Fibroblast of lung (primary cell): ENCODE measurements around the gene RCCD1. TPM values are rescaled to one million over a fixed set of nuclear protein-coding genes. Genes with fewer than 3 reads are reported as not detected.

ENCODE experiments used
- DNase-seq, 2 donors: peaks; one replicate each; pipeline versions ENCODE4 v3.0.0 to v3.0.0-alpha.2; 2010; ENCODE audit warnings: low read depth in 2 of 2
- H2AFZ ChIP-seq: 2 replicates; pipeline ENCODE4 v1.5.1; 2012; ENCODE audit warnings: low read length, control low read depth, inconsistent platforms
- H3K27ac ChIP-seq: 2 replicates; pipeline ENCODE4 v1.5.1; 2011; ENCODE audit warnings: low read length, control low read depth; ENCODE audit not compliant: insufficient read depth
- H3K27me3 ChIP-seq: 2 replicates; pipeline ENCODE4 v1.5.1; 2011; ENCODE audit warnings: mild to moderate bottlenecking, low read length; ENCODE audit not compliant: control insufficient read depth, insufficient read depth
- H3K36me3 ChIP-seq: 2 replicates; pipeline ENCODE4 v1.5.1; 2011; ENCODE audit warnings: low read length; ENCODE audit not compliant: control insufficient read depth, insufficient read depth
- H3K4me1 ChIP-seq: 2 replicates; pipeline ENCODE4 v1.5.1; 2011; ENCODE audit warnings: low read length; ENCODE audit not compliant: control insufficient read depth, insufficient read depth; ENCODE audit errors: extremely low read depth
- H3K4me2 ChIP-seq: 2 replicates; pipeline ENCODE4 v1.5.1; 2011; ENCODE audit warnings: low read length, control low read depth; ENCODE audit not compliant: insufficient read depth; ENCODE audit errors: extremely low read depth
- H3K4me3 ChIP-seq, 4 experiments: fragments of 200-600 bp in 1 of 4; sonication (generic) in 1 of 4; replicated peaks in 1 of 4; 2 replicates each; pipeline ENCODE4 v1.5.1; 2011 to 2016; ENCODE audit warnings: low read length in 4 of 4, low read depth in 3 of 4, mild to moderate bottlenecking in 3 of 4, control low read depth in 2 of 4, inconsistent platforms in 1 of 4, mixed read lengths in 1 of 4; ENCODE audit not compliant: insufficient read depth in 1 of 4; ENCODE audit errors: control extremely low read depth in 1 of 4
- H3K79me2 ChIP-seq: 2 replicates; pipeline ENCODE4 v1.5.1; 2012; ENCODE audit warnings: mild to moderate bottlenecking, low read length, inconsistent platforms; ENCODE audit not compliant: control insufficient read depth, insufficient read depth
- H3K9ac ChIP-seq: 2 replicates; pipeline ENCODE4 v1.5.1; 2011; ENCODE audit warnings: mild to moderate bottlenecking, low read length, control low read depth; ENCODE audit not compliant: insufficient read depth
- H3K9me3 ChIP-seq: 2 replicates; pipeline ENCODE4 v1.5.1; 2012; ENCODE audit warnings: low read depth, low read length; ENCODE audit not compliant: control insufficient read depth, insufficient read depth
- H4K20me1 ChIP-seq: 2 replicates; pipeline ENCODE4 v1.5.1; 2011; ENCODE audit warnings: low read length; ENCODE audit not compliant: control insufficient read depth, insufficient read depth; ENCODE audit errors: extremely low read depth
- EZH2 ChIP-seq: IDR thresholded peaks from 2 replicates; pipeline ENCODE4 v1.5.1; 2012; ENCODE audit warnings: low read length, control low read depth, mild to moderate bottlenecking; ENCODE audit errors: missing control alignments
- polyA plus RNA-seq, 2 donors: library from polyadenylated mRNA; depleted of rRNA in 1 of 2; stranded (reverse) in 1 of 2; unstranded in 1 of 2; fragments of >200 nt; gene quantifications; 2 replicates each; pipeline ENCODE4 v1.2.1, GENCODE V29; 2011 to 2012; ENCODE audit warnings: missing spikeins in 1 of 2
- total RNA-seq: library from RNA; depleted of rRNA; stranded (reverse); fragments of >200 nt; gene quantifications from 2 replicates; pipeline ENCODE4 v1.2.1, GENCODE V29; 2014
- TF ChIP-seq, protein P1 (sequence below), 2 donors: IDR thresholded peaks in 1 of 2; conservative IDR thresholded peaks in 1 of 2; 1 replicate in 1 of 2; 2 replicates in 1 of 2; pipeline ENCODE4 v1.5.1; 2011 to 2012; ENCODE audit warnings: low read length in 2 of 2, control low read depth in 1 of 2, inconsistent platforms in 1 of 2, low read depth in 1 of 2, mild to moderate bottlenecking in 1 of 2

Gene RCCD1
- total and polyA plus RNA-seq, 2 donors (not counting 1 experiment from before 2014, with no cell fraction given): 5.9 to 14.2 TPM

DNA sequence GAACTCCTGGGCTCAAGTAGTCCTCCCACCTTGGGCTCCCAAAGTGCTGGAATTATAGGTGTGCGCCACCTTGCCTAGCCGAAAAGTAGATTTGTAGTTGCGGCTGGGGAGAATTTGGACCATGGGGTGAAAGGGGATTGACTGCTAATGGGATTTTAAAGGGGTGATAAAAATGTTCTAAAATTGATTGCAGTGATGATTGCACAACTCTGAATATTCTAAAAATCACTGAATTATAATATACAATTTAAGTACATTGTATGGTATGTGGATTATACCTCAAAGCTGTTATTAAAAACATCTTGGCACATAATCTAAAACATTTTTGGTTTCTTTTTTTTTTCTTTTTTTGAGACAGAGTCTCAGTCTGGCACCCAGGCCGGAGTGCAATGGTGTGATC is 35.8 kb downstream of the RCCD1 start:
- no peak overlapping the region for H3K4me3 ChIP-seq
- H3K9ac ChIP-seq: no peak overlapping the region
- no peaks in the 10 kb centered on the region for H4K20me1 ChIP-seq
- no peaks in the 10 kb centered on the region for H3K4me1 ChIP-seq
- DNase-seq: no peak
- H3K27ac ChIP-seq: no peak overlapping the region
- no peaks in the 10 kb centered on the region for H3K27me3 ChIP-seq
- no peaks in the 10 kb centered on the region for H3K36me3 ChIP-seq
- peaks cover 87% of the 10 kb centered on the region for H3K79me2 ChIP-seq
- TF ChIP-seq, protein P1, sequence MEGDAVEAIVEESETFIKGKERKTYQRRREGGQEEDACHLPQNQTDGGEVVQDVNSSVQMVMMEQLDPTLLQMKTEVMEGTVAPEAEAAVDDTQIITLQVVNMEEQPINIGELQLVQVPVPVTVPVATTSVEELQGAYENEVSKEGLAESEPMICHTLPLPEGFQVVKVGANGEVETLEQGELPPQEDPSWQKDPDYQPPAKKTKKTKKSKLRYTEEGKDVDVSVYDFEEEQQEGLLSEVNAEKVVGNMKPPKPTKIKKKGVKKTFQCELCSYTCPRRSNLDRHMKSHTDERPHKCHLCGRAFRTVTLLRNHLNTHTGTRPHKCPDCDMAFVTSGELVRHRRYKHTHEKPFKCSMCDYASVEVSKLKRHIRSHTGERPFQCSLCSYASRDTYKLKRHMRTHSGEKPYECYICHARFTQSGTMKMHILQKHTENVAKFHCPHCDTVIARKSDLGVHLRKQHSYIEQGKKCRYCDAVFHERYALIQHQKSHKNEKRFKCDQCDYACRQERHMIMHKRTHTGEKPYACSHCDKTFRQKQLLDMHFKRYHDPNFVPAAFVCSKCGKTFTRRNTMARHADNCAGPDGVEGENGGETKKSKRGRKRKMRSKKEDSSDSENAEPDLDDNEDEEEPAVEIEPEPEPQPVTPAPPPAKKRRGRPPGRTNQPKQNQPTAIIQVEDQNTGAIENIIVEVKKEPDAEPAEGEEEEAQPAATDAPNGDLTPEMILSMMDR (conservative IDR thresholded peaks at IDR 0.05 in 1 of 2, IDR thresholded peaks at IDR 0.05 in 1 of 2; ENCODE audit: low read depth in 1 of 2, low read length in 2 of 2): no peak
- TF ChIP-seq EZH2: no peak
- H3K4me2 ChIP-seq: no peak overlapping the region
- H2AFZ ChIP-seq: no peak overlapping the region
- H3K9me3 ChIP-seq: no peaks in the 10 kb centered on the region

DNA sequence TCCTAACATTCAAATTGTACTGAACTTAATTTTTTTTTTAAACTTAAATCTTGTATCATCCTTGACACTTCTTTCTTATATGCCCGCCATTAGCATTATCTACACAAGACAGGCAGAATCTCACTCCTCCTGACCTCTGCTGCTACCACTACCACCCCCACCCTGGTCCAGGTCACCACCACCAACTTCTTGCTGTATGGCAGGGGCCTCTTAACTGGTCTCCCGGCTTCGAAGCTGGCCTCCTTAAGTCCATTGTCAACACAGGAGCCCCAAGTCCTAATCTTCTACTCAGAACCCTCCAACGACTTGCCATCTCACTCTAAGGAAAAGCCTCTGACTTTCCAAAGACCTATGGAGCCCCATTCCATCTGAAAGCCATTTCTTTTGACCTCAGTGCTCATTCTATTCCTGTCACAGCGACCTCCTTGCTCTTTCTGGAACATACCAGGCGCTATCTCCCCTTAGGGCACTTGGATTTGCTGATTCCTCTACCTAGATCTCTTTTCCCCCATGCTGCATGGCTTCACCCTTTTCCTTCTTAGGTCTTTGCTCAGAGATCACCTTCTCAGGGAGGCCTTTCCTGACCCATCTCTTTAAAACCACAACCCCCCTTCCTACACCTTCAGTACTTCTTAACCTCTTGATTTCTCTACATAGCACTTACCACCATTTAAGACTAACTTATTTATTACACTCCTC is 37.1 kb downstream of the RCCD1 start:
- Histone ChIP-seq H3K4me1 (no peaks in the 10 kb centered on the region), H3K27me3 (no peaks in the 10 kb centered on the region), H3K4me2 (peak overlapping the region; percentile 2), H3K36me3 (no peaks in the 10 kb centered on the region), H3K27ac (no peak overlapping the region), H3K9ac (no peak overlapping the region), H3K9me3 (no peaks in the 10 kb centered on the region), H3K4me3 (no peak overlapping the region), H3K79me2 (peaks cover 74% of the 10 kb centered on the region), H4K20me1 (no peaks in the 10 kb centered on the region), H2AFZ (peak overlapping the region; percentile 30)
- DNase-seq: no peak
- TF ChIP-seq EZH2: no peak
- TF ChIP-seq, protein P1 (conservative IDR thresholded peaks at IDR 0.05 in 1 of 2, IDR thresholded peaks at IDR 0.05 in 1 of 2; ENCODE audit: low read depth in 1 of 2, low read length in 2 of 2): no peak

DNA sequence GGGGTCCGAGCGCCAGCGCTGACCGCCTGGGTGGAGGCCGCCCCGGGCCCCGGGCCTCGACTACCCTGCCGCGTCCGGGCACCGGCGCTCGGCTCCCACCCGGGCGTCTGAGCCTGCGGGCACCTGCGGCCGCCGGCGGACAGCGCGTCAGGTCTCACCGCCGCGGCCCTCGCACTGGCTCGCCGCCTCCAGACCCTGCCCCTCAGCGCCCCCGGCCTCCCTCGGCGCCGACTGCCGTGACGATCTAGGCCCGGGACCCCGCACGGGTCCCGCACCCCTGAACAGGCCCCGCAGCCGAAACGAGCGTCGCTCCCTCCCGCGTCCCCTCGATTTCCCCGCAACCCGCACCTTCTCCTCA is 39.4 kb downstream of the RCCD1 start:
- no peaks in the 10 kb centered on the region for H3K9me3 ChIP-seq
- TF ChIP-seq EZH2: no peak
- TF ChIP-seq, protein P1 (conservative IDR thresholded peaks at IDR 0.05 in 1 of 2, IDR thresholded peaks at IDR 0.05 in 1 of 2; ENCODE audit: low read depth in 1 of 2, low read length in 2 of 2): no peak
- peaks cover 2% of the 10 kb centered on the region for H3K36me3 ChIP-seq
- H3K4me3 ChIP-seq: peak overlapping the region; percentile 77 to 97 (median 96)
- H3K27ac ChIP-seq: peak overlapping the region; percentile 87
- H2AFZ ChIP-seq: peak overlapping the region; percentile 95
- no peaks in the 10 kb centered on the region for H3K4me1 ChIP-seq
- H3K27me3 ChIP-seq: no peaks in the 10 kb centered on the region
- peaks cover 51% of the 10 kb centered on the region for H3K79me2 ChIP-seq
- H3K4me2 ChIP-seq: peak overlapping the region; percentile 84
- H4K20me1 ChIP-seq: no peaks in the 10 kb centered on the region
- DNase-seq: peak in 1 of 2 donors; percentile 6
- peak overlapping the region; percentile 88 for H3K9ac ChIP-seq
